ENCODE results near the gene C5orf47. TPM values are rescaled to one million over a fixed set of nuclear protein-coding genes. Genes with fewer than 3 reads are reported as not detected.

C5orf47 gene
- total RNA-seq, 1 experiment from 2014 or later, result not detected

DNA sequence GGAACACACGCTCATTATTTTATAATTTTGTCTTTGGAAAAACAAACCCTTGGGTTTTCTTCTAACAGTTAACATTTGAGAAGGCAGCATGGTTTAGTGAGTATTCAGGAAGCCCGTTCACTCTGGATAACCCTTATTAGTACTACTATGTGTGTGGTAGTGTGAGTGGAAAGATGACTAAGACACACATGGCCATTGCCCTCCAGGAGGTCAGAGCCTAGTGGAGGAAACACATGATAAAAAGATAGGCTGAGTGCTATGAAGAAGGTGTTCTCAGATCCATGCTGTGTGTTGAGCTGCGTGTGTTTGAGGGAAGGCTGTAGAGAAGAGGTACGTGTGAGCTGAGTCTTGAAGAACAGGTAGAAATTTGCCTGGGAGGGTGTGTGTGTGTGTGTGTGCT, 8.4 kb downstream of the C5orf47 start:
- ATAC-seq, result no peak
- peaks cover 15% of the 10 kb centered on the region for H3K27me3 ChIP-seq (ENCODE audit: insufficient read depth, low read length)
- RAD21 ChIA-PET (ENCODE audit: low non-redundant PET in 1 of 2, low total read pairs in 2 of 2, uncharacterized antibody in 2 of 2, unreplicated experiment in 2 of 2), result interaction anchor here in 1 of 2 experiments (0.6 kb wide), 1 partner anchor 320 kb away, joined by 3 read pairs; no protein-coding TSS in a partner anchor

DNA sequence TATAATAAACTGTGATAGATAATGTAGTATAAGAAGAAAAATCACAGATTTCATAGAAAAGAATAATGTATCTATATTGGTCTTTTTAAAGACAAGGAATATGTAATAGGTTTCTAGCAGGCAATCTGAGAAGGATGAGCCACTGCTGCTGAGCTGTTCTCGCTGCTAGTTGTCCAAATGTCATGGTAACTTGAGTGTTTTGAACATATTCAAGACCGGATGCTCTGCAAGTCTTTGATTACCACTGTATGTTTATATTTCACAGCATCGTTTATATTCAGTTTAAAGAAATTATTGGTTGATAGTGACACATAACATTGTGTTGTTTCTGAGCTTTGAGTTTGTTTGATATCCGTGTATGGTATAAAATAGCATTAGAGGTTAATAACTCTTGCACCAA, 9.6 kb downstream of the C5orf47 start:
- Histone ChIP-seq H3K9me2 (ENCODE audit: insufficient read depth) (no peaks in the 10 kb centered on the region), H3K27ac (ENCODE audit: low read depth, low read length) (no peak overlapping the region), H3K36me3 (ENCODE audit: control insufficient read depth in 1 of 2, insufficient read depth in 2 of 2, low read length in 2 of 2) (no peaks in the 10 kb centered on the region), H4K20me1 (ENCODE audit: insufficient read depth) (no peaks in the 10 kb centered on the region), H3K4me1 (ENCODE audit: control insufficient read depth in 1 of 2, insufficient read depth in 2 of 2, low read length in 2 of 2) (no peaks in the 10 kb centered on the region), H3K4me2 (ENCODE audit: low read length) (no peak overlapping the region), H3K4me3 (replicated peaks in 1 of 2; ENCODE audit: low read depth in 1 of 2, low read length in 2 of 2) (no peak overlapping the region), H3K27me3 (ENCODE audit: insufficient read depth, low read length) (peaks cover 18% of the 10 kb centered on the region), H2AFZ (ENCODE audit: low read depth, low read length, poor library complexity, severe bottlenecking) (no peak overlapping the region), H3K9me3 (ENCODE audit: control insufficient read depth in 1 of 2, insufficient read depth in 1 of 2, low read depth in 1 of 2, low read length in 2 of 2) (no peaks in the 10 kb centered on the region), H3K9ac (ENCODE audit: low read length) (no peak overlapping the region), H3K79me2 (ENCODE audit: insufficient read depth, low read length) (no peaks in the 10 kb centered on the region)
- DNase-seq (ENCODE audit: low read depth, low spot score), result no peak
- BruUV-seq (replicated peaks), result no TSS peak
- no peak for ATAC-seq
- ChIA-PET RAD21 (ENCODE audit: low non-redundant PET in 1 of 2, low total read pairs in 2 of 2, uncharacterized antibody in 2 of 2, unreplicated experiment in 2 of 2) (no interaction called here), CTCF (no interaction called here), POLR2A (no interaction called here)
- intact Hi-C loops (cut with micrococcal nuclease), result no loop called here
- TF ChIP-seq ELF1 (IDR thresholded peaks at IDR 0.05; ENCODE audit: borderline replicate concordance, low read depth) (no peak), YY1 (IDR thresholded peaks at IDR 0.05; ENCODE audit: extremely low read depth, insufficient replicate concordance, low read depth, low read length) (no peak), TCF7L2 (IDR thresholded peaks at IDR 0.05; ENCODE audit: borderline replicate concordance, extremely low read depth, insufficient read depth, insufficient read length) (no peak), EZH2 (IDR thresholded peaks at IDR 0.05) (no peak), POLR2A (IDR thresholded peaks at IDR 0.05; ENCODE audit: borderline replicate concordance, extremely low read depth, insufficient read depth, insufficient read length) (no peak), JUND (IDR thresholded peaks at IDR 0.05) (no peak), CBX3 (IDR thresholded peaks at IDR 0.05; ENCODE audit: low read depth) (no peak), POLR2AphosphoS5 (IDR thresholded peaks at IDR 0.05; ENCODE audit: low read depth, low read length) (no peak), FOSL1 (IDR thresholded peaks at IDR 0.05; ENCODE audit: low read depth) (no peak), CEBPB (IDR thresholded peaks at IDR 0.05; ENCODE audit: low read depth) (no peak)
- TF ChIP-seq, protein P1, sequence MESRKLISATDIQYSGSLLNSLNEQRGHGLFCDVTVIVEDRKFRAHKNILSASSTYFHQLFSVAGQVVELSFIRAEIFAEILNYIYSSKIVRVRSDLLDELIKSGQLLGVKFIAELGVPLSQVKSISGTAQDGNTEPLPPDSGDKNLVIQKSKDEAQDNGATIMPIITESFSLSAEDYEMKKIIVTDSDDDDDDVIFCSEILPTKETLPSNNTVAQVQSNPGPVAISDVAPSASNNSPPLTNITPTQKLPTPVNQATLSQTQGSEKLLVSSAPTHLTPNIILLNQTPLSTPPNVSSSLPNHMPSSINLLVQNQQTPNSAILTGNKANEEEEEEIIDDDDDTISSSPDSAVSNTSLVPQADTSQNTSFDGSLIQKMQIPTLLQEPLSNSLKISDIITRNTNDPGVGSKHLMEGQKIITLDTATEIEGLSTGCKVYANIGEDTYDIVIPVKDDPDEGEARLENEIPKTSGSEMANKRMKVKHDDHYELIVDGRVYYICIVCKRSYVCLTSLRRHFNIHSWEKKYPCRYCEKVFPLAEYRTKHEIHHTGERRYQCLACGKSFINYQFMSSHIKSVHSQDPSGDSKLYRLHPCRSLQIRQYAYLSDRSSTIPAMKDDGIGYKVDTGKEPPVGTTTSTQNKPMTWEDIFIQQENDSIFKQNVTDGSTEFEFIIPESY (IDR thresholded peaks at IDR 0.05; ENCODE audit: extremely low read depth, insufficient replicate concordance, low read length), result no peak

More for the DNA sequence above, 8.4 kb downstream of the C5orf47 start:
- Histone ChIP-seq H3K4me3 (replicated peaks in 1 of 2; ENCODE audit: low read depth in 1 of 2, low read length in 2 of 2) (no peak overlapping the region), H3K9me2 (ENCODE audit: insufficient read depth) (no peaks in the 10 kb centered on the region), H4K20me1 (ENCODE audit: insufficient read depth) (no peaks in the 10 kb centered on the region), H3K9me3 (ENCODE audit: control insufficient read depth in 1 of 2, insufficient read depth in 1 of 2, low read depth in 1 of 2, low read length in 2 of 2) (no peaks in the 10 kb centered on the region), H3K27ac (ENCODE audit: low read depth, low read length) (no peak overlapping the region), H3K9ac (ENCODE audit: low read length) (no peak overlapping the region), H3K4me1 (ENCODE audit: control insufficient read depth in 1 of 2, insufficient read depth in 2 of 2, low read length in 2 of 2) (no peaks in the 10 kb centered on the region), H3K36me3 (ENCODE audit: control insufficient read depth in 1 of 2, insufficient read depth in 2 of 2, low read length in 2 of 2) (no peaks in the 10 kb centered on the region), H3K79me2 (ENCODE audit: insufficient read depth, low read length) (no peaks in the 10 kb centered on the region), H3K4me2 (ENCODE audit: low read length) (no peak overlapping the region), H2AFZ (ENCODE audit: low read depth, low read length, poor library complexity, severe bottlenecking) (no peak overlapping the region)
- ChIA-PET POLR2A (no interaction called here), CTCF (interaction anchor here (1.4 kb wide), 1 partner anchor 320 kb away, joined by 3 read pairs; no protein-coding TSS in a partner anchor)
- no TSS peak for BruUV-seq (replicated peaks)
- TF ChIP-seq, protein P2, sequence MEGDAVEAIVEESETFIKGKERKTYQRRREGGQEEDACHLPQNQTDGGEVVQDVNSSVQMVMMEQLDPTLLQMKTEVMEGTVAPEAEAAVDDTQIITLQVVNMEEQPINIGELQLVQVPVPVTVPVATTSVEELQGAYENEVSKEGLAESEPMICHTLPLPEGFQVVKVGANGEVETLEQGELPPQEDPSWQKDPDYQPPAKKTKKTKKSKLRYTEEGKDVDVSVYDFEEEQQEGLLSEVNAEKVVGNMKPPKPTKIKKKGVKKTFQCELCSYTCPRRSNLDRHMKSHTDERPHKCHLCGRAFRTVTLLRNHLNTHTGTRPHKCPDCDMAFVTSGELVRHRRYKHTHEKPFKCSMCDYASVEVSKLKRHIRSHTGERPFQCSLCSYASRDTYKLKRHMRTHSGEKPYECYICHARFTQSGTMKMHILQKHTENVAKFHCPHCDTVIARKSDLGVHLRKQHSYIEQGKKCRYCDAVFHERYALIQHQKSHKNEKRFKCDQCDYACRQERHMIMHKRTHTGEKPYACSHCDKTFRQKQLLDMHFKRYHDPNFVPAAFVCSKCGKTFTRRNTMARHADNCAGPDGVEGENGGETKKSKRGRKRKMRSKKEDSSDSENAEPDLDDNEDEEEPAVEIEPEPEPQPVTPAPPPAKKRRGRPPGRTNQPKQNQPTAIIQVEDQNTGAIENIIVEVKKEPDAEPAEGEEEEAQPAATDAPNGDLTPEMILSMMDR (IDR thresholded peaks at IDR 0.05 in 2 of 3, conservative IDR thresholded peaks at IDR 0.05 in 1 of 3; ENCODE audit: borderline replicate concordance in 1 of 3, insufficient read depth in 1 of 3, low read depth in 2 of 3, low read length in 2 of 3), result no peak
- no peak for TF ChIP-seq EZH2phosphoT487 (IDR thresholded peaks at IDR 0.05; ENCODE audit: borderline replicate concordance)
- no peak for TF ChIP-seq POLR2AphosphoS5 (IDR thresholded peaks at IDR 0.05; ENCODE audit: low read depth, low read length)
- no peak for DNase-seq (ENCODE audit: low read depth, low spot score)
- intact Hi-C loops (cut with micrococcal nuclease), result no loop called here

Data from HCT116 (cell line).